Hematopoietic multipotent progenitor cell treated with erythropoietin and hydrocortisone succinate and interleukin-3 and kit ligand, for 4 days (in vitro differentiated cells): ENCODE measurements around the gene ELMOD2.

ENCODE experiments used
- DNase-seq: peaks from one replicate; pipeline ENCODE4 v3.0.0-alpha.2; 2015

ELMOD2 gene

DNA sequence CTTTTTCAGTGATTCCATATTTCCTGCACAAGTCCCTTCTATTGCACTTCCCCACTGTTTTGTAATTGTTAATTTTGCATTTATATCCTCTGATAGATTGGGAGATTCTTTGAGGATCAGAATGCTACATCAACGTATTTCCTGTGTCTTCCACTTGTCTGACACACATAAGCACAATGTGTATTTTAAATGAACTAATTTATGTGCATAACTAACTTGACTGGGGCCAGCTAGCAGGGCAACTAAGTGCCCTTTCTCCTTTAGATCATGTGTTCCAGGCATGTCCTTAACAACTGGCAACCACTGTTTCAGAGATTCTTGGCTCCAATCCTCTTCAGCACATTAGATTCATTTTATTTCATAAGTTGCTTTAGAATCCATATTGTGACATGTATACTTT is 60.5 kb downstream of the ELMOD2 start:
- no peak for DNase-seq

DNA sequence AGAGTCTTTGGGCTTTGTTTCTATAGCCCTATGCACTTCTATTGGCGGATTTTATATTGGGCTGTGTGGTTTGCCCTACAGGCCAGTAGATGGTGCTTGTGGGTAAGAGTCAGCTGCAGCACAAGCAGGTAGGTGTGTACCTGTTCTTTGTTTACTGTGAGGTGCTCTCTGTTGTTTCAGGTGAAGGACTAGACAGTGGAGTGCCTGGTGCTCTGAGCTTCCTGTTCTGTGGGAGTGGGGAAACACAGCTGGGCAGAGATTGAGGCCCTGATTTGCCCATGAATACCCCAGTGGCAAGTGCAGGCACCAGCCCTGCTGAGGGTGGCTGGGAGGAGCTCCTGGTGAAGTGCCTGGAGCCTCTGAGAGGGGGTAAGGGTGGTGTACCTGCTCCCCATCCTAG is 71.1 kb downstream of the ELMOD2 start:
- peak; percentile 16 for DNase-seq

DNA sequence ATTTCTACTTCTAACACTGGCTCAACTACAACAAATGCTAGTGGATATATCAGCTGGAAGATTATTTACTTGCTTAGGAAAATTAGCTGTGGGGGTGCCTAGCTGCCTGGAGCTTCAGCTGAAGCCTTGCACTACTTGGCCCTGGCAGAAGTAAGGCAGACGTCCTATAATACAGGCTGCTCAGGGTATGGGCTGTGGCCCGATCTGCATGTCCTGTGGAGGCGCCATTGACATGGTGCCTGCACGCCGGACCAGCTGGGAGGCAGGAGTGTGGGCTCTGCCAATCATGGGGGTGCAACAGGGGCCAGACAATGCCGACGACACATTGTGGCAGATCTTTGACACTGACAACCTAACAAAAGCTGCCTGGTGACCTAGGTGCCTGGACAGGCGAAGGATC is 76.4 kb downstream of the ELMOD2 start:
- no peak for DNase-seq

DNA sequence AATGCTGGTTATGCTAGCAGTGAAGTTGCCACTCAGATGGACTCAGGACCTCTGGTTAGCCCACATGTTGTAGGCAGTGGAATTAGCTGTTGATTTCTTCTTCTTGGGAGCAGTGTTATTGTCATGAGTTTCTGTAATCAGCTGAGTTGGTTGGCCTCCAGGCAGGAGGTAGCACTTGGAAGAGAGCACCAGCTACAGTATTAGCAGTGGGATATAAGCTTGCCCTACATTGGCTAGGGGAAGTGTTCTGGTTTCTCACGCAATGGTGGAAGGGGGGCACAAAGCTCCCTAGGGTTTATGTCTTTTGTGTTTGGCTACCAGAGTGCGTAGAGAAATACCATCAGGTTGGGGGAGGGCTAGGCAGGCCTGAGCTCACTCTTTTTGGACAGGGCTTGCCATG is 78.7 kb downstream of the ELMOD2 start:
- DNase-seq: no peak

DNA sequence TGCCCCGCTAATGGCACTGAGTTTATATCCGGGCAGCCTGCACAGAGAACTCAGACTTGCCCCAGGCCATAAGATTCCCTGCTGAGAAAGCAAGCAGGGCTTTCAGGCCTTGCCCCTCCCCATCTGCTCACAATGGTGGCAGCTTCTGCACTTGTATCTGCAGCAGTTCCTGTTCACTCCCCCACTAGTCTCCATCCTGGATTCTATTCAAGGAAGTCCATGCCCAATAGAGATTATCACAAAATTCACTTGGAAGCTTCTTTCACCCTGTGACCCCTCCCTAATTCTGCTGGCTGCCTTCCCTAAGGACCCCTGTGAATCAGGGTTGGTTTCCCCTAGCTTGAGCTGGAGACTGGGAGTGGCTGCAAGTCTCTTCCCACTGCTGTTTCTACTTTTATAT is 79.3 kb downstream of the ELMOD2 start:
- no peak for DNase-seq
